ENCODE results near the gene C6orf141.
A peak's percentile ranks its signal among the peaks of the same experiment; 100 is the strongest.

Gene C6orf141

DNA sequence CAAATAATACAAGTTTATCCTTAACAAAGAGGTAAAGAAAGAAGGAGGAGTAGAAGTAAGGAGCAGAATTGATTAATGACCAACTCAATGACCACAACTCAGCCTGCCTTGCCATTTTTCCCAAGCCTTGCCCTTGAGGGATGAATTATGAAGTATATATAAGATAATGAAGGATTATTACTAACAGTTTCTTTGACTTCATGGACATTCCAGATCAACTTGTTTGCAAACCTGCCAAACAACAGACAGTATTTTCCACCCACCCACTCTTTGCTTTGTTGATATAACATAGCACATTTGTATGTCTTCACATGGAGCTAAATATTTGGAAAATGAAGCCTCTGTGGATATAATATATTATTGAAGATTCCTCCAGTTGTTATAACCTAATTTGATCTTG lies 9.9 kb upstream of the C6orf141 start:
- DNase-seq = no peak

DNA sequence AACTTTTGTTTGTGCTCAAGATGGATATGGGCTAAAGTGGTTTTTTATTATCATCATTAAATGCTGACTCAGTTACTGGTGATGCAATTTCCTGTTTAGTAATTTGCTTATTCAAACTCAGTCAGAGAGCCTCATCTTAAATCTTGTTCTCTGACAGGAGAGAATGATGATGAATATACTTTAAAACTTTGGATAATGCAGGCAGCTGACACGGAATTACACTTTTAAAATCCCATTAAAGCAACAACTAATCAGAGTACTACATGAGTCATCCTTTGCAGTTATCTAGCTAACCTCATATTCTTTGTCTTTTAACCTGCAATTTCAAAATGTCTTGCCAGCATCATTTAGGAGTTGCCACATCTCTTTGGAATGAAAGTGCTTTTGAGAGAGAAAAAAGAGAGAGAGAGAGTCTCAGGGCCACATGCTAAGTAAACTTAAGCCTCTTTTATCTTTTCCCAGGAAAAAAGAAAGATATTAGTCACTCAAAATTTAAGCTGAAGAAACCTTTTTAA lies 9.2 kb upstream of the C6orf141 start:
- peak; percentile 84 for DNase-seq

DNA sequence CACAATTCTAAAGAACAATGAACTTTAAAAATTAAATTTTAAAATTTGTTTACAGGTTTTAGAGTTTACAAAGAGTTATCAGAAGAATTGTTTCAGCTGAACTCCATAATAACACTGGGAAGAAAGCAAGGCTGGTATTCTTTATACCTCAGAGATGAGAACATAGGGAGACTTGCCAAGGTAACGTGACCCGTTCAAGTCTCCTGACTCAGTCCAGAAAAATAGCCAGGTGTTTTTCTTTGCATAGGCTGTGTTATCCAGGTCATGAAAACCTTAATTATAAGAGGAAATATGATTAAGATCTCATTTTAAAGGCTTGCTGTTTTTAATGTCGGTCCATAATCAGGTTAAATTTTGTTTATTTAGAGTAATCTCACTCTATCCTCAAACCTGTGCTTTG lies 8.5 kb upstream of the C6orf141 start:
- DNase-seq = no peak

DNA sequence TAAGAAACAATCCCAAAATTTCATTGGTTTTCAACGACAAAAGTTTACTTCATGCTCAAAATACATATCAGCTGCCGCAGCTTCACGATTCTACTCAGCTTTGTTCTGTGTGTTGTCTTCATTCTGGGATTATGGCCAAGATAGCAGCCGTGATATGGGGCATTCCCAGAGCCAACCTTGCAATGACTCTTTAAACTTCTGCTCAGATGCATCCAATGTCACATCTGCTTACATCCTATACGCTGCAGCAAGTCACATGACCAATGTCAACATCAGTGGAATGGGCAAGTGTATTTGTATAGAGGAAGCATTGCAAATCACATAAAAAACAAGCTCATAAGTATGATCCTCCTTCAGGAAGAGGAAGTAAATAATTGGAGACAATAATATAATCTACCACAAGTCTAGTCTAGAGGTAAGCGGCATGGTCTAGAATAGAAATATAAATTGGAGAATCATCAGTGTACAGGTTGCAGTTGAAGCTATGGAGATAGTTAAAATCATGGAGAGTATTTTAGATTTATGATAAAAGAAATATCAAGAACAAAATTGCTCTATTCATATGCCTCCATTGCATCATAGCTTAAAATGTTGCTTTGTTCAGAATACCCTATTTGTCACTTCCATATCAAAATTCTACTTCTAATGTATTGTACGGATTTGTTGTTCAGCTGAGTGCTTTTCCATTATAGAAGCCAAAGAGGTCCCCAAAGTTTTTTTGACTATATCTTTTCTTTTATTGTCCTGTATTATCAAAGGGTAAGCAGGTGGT lies 7.2 kb upstream of the C6orf141 start:
- no peak for DNase-seq

DNA sequence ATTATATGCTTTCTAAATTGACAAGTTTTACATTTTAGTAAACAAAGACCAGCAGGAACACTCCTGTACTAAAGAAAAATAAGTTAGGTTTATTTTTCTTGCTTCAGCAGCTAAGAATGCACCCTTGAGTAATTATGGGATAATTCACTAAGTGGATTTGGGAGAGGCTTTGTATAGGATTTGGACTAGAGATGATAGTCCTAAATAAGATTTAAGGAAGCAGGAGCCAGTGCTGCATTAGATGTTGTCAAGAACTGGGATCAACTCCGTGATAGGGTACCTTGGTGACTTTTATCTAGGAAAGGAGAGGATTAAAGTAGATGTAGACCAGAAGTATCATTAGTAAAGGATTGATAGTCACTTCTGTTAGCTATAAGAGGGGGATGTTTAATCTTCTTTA lies 4.1 kb upstream of the C6orf141 start:
- DNase-seq = no peak

DNA sequence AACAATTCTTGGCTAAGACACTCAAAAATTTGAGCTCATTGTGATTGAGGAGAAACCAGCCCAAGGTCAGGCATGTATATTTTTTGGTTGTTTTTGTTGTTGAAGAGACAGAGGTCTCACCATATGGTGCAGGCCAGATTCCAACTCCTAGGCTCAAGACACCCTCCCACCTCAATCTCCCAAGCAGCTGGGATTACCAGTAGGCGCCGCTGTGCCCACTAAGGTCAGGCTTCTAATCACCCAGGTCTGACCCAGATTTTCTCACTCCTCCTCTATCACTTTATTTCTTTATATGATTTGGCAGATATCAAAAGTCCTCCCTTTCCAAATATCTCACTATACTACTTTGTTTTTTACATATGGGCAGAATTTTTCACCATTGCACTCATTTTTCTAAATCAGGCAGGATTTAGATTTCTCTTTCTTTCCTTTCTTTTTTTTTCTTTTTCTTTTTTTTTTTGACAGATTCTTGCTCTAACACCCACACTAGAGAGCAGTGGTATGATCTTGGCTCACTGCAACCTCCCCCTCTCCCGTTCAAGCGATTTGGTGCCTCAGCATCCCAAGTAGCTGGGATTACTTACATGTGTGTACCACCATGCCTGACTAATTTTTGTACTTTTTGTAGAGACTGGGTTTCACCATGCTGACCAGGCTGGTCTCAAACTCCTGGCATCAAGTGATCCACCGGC lies 1.7 kb upstream of the C6orf141 start:
- DNase-seq = no peak

DNA sequence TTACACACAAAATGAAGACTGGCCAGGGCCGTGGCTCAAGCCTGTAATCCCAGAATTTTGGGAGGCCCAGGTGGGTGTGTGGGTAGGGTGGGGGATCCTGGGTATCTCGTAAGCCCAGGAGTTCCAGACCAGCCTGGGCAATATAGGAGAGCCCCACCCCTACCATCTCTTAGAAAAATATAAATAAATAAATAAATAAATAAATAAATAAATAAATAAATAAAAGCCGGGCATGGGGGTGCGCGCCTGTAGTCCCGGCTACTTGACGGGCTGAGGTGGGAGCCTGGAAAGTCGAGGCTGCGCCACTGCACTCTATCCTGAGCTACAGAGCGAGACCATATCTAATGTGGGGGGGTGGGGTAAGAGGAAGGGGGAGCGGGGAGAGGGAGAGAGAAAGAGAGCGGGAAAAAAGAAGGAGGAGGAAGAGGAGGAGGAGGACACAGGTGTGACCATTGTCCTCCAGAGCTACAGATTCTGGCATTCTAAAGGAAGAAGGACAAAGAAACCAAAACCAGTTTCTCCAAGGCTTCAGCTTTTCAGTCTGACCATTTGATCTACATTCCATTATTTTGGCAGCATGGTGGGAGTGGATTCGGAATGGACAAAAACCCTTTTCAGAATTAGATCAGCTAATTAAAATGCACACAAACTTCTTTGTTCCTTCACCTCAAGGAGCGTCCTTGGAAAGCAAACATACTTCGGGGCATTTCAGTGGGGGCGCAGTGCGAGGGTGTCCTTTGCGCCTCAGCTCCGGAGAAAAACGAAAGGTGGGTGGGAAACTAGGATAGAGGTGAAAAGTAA lies 577 bp upstream of the C6orf141 start:
- no peak for DNase-seq

DNA sequence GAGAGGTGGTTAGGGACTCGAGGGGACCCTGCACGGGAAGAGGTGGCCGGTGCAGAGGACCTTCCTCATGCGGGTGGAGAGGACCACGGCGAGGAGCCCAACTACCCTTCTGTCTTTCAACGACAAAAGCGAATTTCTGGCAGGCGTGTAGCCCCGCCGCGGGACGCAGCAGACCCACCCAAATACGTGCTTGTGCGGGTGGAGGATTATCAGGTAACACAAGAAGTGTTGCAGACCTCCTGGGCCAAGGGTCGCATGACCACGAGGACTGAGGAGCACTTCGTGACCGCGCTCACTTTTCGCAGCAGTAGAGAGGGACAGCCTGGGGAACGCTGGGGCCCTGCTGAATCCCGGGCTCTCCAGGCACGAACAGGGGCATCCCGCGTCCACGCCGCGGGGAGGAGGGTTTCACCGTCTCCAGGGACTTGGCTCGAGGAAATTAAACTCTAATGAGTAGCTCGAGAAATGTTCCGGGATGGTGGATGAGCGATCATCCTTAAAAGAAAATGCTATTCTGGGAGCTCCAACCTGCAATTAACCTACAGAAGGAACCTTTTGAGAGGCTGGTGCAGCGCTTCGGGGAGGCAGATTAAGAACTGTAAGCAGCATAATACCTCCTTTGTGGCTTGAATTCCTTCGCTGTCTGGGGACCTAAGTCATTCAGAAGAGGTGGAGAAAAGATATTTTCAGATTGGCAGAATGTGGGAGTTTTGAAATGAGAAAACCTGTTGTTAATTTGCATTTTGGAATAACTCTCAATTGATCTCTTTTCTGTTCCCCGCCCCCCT lies 804 bp downstream of the C6orf141 start:
- DNase-seq = no peak

DNA sequence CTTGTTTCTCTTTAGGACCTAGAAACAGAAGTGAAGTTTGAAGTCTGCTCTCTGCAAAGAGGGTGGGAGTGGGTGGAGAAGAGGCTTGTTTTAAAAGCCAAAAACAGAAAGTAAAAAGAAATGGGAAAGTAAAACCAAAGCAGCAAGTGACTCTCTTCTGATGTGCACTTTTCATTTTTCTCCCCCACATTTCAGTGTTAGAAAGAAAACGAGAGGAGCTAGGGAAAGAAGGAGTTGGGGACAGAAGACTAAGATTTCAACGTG lies 1.3 kb downstream of the C6orf141 start:
- DNase-seq = no peak

DNA sequence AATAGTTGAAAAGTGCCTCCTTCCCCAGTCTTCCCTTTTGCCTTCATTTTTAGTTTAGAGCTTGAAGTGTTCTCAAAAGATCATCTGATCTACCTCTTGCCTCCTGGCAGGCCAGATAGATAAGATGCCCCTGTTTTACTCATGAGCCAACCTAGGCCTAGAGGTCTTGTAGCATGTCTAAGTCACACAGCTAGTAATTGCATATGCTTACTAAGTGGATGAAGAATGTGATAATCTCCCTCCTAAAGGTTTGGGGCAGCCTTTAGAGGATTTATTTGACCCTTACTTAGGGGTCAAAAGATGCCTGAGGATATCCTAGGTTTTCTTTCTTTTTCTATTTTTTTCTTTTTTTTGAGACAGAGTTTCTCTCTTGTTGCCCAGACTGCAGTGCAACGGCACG lies 2.1 kb downstream of the C6orf141 start:
- no peak for DNase-seq

DNA sequence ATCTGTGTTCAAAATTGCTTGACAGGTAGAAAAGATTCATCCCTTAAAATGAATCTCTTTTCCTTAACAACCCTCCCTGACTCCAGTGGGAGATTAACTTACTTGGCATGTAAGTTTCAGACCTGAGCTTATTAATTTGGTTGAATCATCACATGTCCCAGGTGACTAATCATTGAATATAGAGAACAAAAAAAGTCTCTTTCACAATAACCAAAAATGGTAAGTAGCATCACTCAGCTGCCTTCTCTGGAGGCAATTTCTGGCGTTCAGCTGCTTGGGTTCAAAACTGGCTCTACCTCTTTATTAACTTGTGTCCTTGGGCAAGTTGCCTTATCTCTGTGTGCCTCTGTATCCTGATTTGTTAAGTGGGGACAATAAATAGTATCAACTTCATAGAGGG lies 2.9 kb downstream of the C6orf141 start:
- DNase-seq = peak; percentile 59

DNA sequence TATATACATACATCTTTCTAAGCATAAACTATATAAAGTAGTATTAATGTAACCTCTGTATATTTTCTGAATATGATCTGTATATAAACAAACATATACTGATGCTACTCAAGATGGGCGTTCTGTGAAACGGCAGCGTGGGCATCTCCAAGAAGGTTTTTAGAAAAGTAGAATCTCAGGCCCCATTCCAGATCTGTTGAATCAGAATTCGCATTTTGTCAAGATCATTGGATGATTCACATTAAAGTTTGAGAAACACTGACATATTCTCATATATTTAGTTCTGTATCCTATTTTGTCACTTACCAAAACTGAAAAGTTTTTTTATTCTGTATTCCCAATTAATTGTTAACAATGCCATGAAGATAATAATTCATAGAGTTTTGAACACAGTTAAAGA lies 5.5 kb downstream of the C6orf141 start:
- DNase-seq = no peak

DNA sequence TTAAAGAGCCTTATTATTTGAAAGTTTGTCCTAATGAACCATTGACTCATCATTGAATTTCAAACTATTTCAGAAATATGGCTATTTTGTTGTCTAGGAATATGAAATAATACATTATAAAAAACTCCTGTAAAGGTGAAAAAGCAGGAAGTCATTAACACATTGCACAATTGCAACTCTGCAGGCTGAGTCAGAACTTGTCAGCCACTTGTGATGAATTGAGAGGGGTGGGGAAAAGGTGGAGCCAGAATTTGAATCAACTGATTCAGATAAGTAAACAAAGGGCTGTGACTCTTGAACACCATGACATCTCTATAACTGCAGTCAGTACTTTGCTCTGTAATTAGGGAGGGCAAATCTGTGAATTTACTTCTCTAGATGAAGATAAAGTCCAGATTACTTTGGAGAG lies 6.0 kb downstream of the C6orf141 start:
- peak; percentile 63 for DNase-seq

DNA sequence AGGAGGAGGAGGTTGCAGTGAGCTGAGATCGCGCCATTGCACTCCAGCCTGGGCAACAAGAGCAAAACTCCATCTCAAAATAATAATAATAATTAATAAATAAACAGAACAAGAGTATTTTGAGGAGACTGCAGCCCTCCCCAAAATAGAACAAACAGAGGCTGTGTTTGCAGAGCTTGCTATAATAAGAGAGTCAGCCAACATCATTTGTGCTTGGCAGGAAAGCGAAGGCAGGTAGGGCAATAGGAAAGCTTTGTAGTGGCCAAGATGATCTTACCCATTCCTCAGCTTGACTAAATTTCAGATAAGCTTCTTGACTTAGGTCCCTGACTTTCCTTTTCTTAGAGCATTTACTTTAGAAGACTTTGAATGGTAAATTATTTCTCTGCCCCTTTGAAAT lies 6.7 kb downstream of the C6orf141 start:
- DNase-seq = no peak

DNA sequence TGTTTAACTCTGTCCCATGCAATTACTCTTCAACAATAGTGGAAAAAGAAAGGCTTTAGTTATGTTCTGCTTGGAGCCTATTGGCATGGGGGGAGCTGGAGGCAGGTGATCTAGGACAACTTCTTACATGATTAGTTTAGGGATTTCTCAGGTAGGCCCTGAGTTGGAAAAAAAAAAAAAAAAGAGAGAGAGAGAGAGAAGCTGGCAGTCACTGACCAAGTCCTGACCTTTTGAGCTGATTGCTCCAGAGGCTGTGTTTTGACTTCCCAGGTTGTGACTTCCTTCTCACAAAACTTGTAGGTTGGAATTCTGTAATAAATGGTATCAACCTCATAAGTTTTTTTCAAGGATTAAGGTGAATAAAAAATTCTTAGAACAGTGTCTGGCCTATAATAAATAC lies 7.8 kb downstream of the C6orf141 start:
- no peak for DNase-seq

DNA sequence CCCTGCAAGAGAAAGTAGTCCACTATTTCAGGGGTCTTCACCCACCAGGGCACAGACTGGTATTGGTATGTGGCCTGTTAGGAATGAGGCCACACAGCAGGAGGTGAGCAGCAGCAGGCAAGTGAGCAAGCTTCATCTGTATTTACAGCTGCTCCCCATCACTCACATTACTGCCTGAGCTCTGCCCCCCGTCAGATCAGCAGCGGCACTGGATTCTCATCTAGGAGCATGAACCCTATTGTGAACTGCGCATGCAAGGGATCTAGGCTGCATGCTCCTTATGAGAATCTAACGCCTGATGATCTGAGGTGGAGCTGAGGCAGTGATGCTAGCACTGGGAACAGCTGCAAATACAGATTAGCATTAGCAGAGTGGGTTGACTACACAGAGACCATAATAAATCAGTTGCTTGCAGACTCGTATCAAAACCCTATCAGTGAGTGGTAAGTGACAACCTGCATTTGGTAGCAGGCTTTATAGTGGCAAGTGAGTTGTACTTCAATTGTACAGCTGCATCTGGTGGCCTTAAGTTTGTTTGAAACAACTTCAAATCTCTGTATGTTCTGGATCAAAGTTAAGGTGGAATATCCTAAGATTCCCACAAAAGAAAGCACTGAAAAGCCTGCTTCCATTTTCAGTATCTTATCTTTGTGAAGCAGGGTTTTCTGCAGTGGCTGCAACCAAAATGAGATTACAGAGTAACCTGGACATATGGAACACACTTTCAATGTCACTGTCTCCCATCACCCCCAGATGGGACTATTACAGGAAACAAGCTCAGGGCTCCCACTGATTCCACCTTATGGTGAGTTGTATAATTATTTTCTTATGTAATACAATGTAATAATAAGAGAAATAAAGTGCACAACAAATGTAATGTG lies 12.8 kb downstream of the C6orf141 start:
- no peak for DNase-seq

DNA sequence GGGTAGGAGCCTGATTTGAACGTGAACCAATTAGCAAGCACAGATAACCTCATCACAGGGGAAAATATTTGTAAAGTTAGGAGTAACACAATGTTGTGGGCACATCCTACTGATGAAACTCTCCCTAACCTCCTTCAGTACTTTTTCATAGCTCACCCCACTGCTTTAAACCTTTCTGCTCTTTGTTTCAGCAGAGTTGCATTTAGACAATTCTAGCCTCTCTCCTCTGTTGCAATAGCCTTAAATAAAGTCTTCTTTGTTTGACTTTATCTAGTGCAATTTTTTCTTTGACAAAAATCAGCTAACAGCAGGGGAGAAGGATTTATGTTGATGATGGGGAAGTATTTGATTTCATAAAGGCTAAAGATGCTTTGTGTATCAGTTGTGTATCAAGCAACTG lies 14.1 kb downstream of the C6orf141 start:
- DNase-seq = no peak

DNA sequence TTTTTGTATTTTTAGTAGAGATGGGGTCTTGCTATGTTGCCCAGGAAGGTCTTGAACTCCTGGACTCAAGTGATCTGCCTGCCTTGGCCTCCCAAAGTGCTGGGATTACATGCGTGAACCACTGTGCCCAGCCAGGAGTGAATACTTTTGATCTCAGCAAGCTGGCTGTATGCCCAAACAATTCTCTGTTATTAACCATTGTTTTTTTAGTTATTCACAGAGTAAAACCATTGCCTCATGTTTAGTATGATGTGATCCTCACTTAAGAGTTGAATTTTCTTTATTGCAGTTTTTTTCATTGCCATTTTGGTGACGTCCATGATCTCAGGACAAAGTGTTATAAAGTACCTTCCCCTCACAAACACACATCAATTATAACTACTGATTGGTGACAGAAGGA lies 14.8 kb downstream of the C6orf141 start:
- DNase-seq = no peak

DNA sequence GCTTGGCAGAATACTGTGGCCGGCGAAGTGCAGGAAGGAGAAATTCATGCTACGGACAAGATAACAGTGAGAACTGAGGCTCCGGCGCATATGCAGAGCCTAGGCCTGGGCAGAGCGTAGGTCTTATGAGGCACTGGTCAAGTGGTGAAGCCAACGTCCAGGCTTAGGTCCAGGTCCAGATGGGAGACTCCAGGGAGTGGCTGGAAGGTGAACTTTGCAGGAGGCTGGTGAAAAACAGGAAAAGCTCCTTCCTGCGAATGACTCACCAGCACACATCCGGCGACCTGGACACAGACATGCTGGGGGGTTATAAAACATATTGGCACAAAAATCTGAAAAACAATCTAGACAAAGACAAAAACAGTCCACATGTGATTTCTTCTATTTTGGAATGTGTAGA lies 15.4 kb downstream of the C6orf141 start:
- no peak for DNase-seq

DNA sequence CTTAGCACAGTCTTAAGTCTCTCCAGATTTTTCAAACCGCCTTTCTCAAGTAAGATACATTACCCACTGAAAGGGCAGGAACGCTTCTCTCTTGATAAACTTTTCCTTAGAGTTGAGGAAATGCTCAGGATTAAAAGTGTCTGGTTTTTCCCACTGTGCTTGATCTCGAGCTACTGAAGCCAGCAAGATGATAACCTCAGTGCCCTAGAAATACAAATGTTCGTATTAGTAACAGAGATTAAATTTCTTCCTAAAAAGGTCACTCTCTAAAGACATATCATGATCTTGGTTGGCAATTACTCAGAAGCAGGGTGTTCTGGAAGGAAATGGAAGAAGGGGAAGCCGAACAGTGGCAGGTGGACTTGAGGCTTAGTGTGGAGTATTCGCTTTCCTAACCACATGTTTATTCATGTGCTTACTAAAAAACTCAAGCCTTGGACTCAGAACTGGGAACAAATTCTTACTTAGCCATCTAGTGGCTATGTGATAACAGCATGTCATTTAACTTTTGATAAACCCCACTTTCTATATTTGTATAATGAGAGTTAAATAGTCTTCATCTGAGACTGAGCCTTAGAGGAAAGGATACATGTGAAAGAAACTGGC lies 20.1 kb downstream of the C6orf141 start:
- DNase-seq = no peak

DNA sequence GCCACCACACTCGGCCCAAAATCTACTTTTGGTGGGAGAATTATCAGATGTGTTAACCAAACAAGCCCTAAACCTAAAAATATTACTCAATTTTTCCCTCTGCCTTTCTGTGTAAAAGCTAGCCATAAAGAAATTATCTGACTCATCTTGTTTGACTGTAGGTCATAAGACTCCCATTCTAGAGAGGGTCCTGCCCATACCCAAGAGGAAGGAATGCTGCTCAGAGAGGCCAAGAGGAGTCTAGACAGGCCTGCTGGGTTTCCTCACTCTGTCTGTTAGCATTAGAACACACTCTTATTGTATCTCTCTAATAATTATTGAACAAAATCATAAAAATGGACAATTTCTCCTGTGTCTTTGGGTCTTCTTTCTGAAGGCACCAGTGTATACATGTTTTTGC lies 26.1 kb downstream of the C6orf141 start:
- DNase-seq = peak; percentile 16
